GM12873 (cell line): ENCODE results near the gene IFI27.
A peak's percentile ranks its signal among the peaks of the same experiment; 100 is the strongest.

Source experiments
- TF ChIP-seq, protein P1 (sequence below): IDR thresholded peaks from 2 replicates; pipeline ENCODE4 v1.5.1; 2012; ENCODE audit warnings: low read depth, mild to moderate bottlenecking, moderate library complexity, low read length, control low read depth; ENCODE audit not compliant: insufficient read depth; ENCODE audit errors: missing control alignments

IFI27 gene

DNA sequence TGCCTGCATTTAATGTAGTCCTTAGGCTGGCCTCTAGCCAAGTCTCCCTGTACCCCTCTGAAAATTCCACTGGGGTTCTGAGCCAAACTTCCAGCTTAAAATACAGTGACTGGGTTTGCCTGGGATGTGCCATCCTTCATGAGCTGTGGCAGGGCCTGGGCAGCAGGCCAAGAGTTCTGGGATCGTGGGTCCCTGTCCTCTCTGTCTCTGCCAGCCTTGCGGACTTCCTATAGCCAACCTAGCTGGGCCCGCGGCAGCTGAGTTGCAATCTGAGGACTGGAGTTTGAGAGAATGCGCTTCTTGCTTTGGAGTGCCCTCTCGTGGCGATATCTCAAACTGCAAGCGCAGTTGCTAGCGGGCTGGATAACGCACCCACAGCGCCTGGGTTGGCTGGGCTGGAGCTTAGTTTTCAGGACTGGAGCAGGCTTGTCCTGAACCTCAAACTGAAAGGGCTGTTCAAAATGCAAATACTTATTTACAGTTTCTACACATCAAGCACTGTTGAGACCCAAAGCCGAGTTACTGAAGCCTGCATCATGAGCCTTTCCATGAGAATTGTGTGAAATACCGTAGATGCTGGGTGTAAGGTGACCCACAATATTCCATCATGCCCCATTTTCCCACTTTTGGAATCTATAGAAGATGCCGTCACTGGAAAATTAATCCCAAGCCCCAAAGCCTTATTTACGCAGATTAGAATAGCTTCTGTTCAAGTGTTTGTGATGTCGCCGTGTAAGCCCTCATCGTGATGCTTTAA lies 26.2 kb downstream of the IFI27 start:
- TF ChIP-seq, protein P1, sequence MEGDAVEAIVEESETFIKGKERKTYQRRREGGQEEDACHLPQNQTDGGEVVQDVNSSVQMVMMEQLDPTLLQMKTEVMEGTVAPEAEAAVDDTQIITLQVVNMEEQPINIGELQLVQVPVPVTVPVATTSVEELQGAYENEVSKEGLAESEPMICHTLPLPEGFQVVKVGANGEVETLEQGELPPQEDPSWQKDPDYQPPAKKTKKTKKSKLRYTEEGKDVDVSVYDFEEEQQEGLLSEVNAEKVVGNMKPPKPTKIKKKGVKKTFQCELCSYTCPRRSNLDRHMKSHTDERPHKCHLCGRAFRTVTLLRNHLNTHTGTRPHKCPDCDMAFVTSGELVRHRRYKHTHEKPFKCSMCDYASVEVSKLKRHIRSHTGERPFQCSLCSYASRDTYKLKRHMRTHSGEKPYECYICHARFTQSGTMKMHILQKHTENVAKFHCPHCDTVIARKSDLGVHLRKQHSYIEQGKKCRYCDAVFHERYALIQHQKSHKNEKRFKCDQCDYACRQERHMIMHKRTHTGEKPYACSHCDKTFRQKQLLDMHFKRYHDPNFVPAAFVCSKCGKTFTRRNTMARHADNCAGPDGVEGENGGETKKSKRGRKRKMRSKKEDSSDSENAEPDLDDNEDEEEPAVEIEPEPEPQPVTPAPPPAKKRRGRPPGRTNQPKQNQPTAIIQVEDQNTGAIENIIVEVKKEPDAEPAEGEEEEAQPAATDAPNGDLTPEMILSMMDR: peak; percentile 98

DNA sequence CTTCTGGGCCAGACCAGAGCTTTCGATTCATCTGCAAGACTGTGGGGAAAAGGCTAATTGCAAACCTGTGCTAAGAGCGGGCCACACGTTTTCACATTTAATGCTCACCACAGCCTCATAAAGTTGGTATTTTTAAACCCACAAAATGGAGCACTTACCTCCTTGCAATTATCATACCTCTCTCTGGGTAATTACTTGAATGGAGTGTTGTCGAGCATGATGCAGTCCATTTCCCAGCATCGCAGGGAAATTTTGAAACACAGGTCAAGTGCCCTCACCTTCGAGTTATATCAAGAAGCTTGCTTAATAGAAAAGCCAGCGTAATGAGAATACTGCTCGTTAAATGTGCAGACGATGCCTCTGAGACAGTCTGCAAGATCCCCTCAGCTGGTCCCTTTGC lies 27.7 kb downstream of the IFI27 start:
- TF ChIP-seq, protein P1: no peak

DNA sequence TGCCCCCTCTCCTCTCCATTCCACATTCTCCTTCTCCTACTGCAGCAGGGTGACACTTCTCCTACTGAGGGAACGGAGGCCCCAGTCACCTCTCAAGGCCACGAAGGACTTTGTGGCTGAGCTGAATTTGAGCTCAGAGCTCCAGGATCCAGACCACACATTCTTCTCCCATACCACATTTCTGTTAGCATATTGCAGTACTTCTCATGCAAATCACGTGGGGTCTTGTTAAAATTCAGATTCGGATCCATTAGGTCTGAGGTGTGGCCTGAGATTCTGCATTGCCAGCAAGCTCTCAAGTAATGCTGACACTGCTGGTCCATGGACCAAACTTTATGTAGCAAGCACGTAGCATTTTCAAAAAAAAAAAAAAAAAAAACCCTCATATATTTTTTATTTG lies 28.5 kb downstream of the IFI27 start:
- TF ChIP-seq, protein P1: no peak

DNA sequence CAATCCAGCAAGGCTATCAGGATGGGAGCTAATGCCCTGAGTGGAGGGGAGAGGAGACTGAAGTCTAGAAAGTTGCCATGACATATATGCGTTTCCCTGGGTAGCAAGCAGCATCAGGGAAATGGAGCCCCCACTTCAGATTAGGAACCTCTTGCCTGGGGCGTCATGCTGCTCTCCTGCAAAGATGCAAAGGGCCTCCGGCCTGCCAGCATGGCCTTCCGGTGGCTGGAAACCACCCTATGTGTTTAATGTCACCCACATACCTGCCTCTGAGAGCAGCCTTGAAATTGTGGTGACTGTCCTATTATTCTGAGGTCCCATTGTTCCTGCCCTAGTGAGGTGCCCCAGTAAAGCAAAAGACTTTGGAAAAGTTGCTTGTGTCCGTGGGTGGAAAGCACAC lies 28.9 kb downstream of the IFI27 start:
- TF ChIP-seq, protein P1: no peak

DNA sequence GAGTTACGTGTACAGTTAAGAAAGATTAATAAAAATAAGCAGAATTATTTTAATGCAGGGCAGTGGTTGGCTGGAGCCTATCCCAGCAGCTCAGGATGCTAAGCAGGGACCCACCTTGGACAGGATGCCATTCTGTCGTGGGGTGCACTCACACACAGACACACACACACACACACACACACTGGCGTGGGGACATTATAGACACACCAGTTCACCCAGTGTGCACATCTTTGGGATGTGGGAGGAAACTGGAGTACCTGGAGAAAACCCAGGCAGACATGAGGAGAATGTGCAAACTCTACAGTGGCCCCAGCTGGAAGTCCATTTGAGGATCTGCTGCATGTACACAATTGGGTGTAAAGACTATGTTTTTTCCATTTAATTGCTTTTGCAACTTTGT lies 31.7 kb downstream of the IFI27 start:
- TF ChIP-seq, protein P1: no peak

DNA sequence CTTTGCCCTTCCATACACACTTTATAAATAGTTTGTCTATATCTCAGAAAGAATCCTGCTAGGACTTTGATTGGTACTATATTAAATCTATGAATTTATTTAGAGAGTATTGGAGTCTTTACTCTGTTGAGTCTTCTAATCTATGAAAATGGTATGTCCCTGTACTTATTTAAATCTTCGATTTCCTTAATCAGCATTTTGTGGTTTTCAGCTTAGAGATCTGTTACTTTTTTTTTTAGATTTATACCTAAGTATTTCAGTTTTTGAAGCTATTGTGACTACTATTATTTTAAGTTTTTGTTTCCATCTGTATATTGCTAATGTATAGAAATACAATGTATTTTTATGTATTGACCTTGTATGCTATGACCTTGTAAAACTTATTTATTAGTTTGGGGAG lies 32.3 kb downstream of the IFI27 start:
- TF ChIP-seq, protein P1: no peak

DNA sequence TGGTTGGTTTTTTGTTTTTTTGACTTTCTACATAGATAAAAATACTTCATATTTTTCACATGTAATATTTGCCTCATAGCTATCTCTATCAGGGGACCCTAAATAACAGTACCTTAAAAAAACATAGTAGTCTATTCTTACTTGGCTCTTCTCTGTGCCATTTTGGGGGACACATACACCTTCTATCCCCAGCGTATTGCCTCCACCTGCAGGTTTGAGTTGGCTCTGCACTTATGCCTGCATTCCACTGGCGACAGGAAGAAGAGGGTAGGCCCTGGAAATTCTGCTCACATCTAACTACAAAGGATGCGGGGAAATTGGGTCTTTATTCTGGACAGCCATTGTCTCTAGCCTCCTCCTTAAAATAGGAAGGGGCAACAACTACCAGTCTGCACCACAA lies 32.7 kb downstream of the IFI27 start:
- TF ChIP-seq, protein P1: peak; percentile 49
